HUES64 (cell line): Measurements from ENCODE around the gene RASAL1.

Source experiments
- H3K27ac ChIP-seq: 2 replicates; pipeline ENCODE4 v1.7.0; 2013; ENCODE audit warnings: low read depth, low read length, inconsistent platforms
- H3K27me3 ChIP-seq: 2 replicates; pipeline ENCODE4 v1.6.1; 2013; ENCODE audit warnings: mild to moderate bottlenecking, low read length; ENCODE audit not compliant: insufficient read depth
- H3K36me3 ChIP-seq: 2 replicates; pipeline ENCODE4 v1.6.1; 2013; ENCODE audit warnings: mild to moderate bottlenecking, low read length; ENCODE audit not compliant: insufficient read depth
- H3K4me1 ChIP-seq: 2 replicates; pipeline ENCODE4 v1.6.1; 2013; ENCODE audit warnings: mild to moderate bottlenecking, low read length, moderate library complexity; ENCODE audit not compliant: insufficient read depth
- H3K4me3 ChIP-seq: 2 replicates; pipeline ENCODE4 v1.5.1; 2013; ENCODE audit warnings: mild to moderate bottlenecking, low read length, moderate library complexity
- H3K9ac ChIP-seq: 2 replicates; pipeline ENCODE4 v1.6.1; 2013; ENCODE audit warnings: mild to moderate bottlenecking, low read depth, low read length
- H3K9me3 ChIP-seq: 2 replicates; pipeline ENCODE4 v1.6.1; 2013; ENCODE audit warnings: low read depth, low read length; ENCODE audit not compliant: insufficient read depth
- WGBS: fragments of 150-250, 120-280 bp; methylation state at CpG from one replicate; pipeline ENCODE4 v1.1.7; 2013; ENCODE audit warnings: missing lambda C conversion rate; 5-methylcytosine and 5-hydroxymethylcytosine counted together

The RASAL1 gene

GRCh38 chr12:113172185-113172584 is 36.6 kb upstream of the RASAL1 start:
- peaks cover 92% of the 10 kb centered on the region for H3K36me3 ChIP-seq
- H3K4me1 ChIP-seq = no peaks in the 10 kb centered on the region
- H3K27ac ChIP-seq = no peak overlapping the region
- H3K4me3 ChIP-seq = no peak overlapping the region
- no peaks in the 10 kb centered on the region for H3K9me3 ChIP-seq
- no peaks in the 10 kb centered on the region for H3K27me3 ChIP-seq
- H3K9ac ChIP-seq = no peak overlapping the region
- 96% methylated on average over 20 of the region's 20 CpGs for WGBS

- WGBS = 97% methylated on average over 9 of the region's 9 CpGs
- H3K9me3 ChIP-seq = no peaks in the 10 kb centered on the region
- no peak overlapping the region for H3K4me3 ChIP-seq
- peaks cover 92% of the 10 kb centered on the region for H3K36me3 ChIP-seq
- no peaks in the 10 kb centered on the region for H3K27me3 ChIP-seq
- H3K9ac ChIP-seq = no peak overlapping the region
- H3K27ac ChIP-seq = no peak overlapping the region
- H3K4me1 ChIP-seq = no peaks in the 10 kb centered on the region
These were observed 36.0 kb upstream of the RASAL1 start for GRCh38 chr12:113171543-113171942.

- Histone ChIP-seq H3K4me1 (no peaks in the 10 kb centered on the region), H3K9ac (no peak overlapping the region), H3K9me3 (no peaks in the 10 kb centered on the region), H3K27ac (no peak overlapping the region), H3K27me3 (no peaks in the 10 kb centered on the region), H3K4me3 (no peak overlapping the region), H3K36me3 (peaks cover 92% of the 10 kb centered on the region)
- 97% methylated on average over 4 of the region's 4 CpGs for WGBS
These were observed 35.4 kb upstream of the RASAL1 start for GRCh38 chr12:113170926-113171325.

GRCh38 chr12:113170457-113170856 is 34.9 kb upstream of the RASAL1 start:
- Histone ChIP-seq H3K4me1 (no peaks in the 10 kb centered on the region), H3K9ac (no peak overlapping the region), H3K36me3 (peaks cover 96% of the 10 kb centered on the region), H3K27me3 (no peaks in the 10 kb centered on the region), H3K9me3 (no peaks in the 10 kb centered on the region), H3K27ac (no peak overlapping the region), H3K4me3 (no peak overlapping the region)
- 98% methylated on average over 3 of the region's 5 CpGs for WGBS

- H3K4me1 ChIP-seq = no peaks in the 10 kb centered on the region
- H3K9me3 ChIP-seq = no peaks in the 10 kb centered on the region
- H3K4me3 ChIP-seq = no peak overlapping the region
- no peaks in the 10 kb centered on the region for H3K27me3 ChIP-seq
- H3K36me3 ChIP-seq = peaks cover 98% of the 10 kb centered on the region
- H3K9ac ChIP-seq = no peak overlapping the region
- no peak overlapping the region for H3K27ac ChIP-seq
- whole genome bisulfite sequencing = 95% methylated on average over 13 of the region's 13 CpGs
These were observed 34.1 kb upstream of the RASAL1 start for GRCh38 chr12:113169697-113170096.

GRCh38 chr12:113167868-113168267 is 32.3 kb upstream of the RASAL1 start:
- Histone ChIP-seq H3K36me3 (peaks cover 91% of the 10 kb centered on the region), H3K9ac (no peak overlapping the region), H3K4me3 (no peak overlapping the region), H3K4me1 (no peaks in the 10 kb centered on the region), H3K27ac (no peak overlapping the region), H3K9me3 (no peaks in the 10 kb centered on the region), H3K27me3 (no peaks in the 10 kb centered on the region)
- 94% methylated on average over 10 of the region's 10 CpGs for WGBS

- Histone ChIP-seq H3K4me1 (peaks cover 11% of the 10 kb centered on the region), H3K27ac (no peak overlapping the region), H3K27me3 (no peaks in the 10 kb centered on the region), H3K36me3 (peaks cover 81% of the 10 kb centered on the region), H3K4me3 (no peak overlapping the region), H3K9me3 (no peaks in the 10 kb centered on the region), H3K9ac (no peak overlapping the region)
- WGBS = 91% methylated on average over 32 of the region's 32 CpGs
These were observed 30.2 kb upstream of the RASAL1 start for GRCh38 chr12:113165521-113166450.

- H3K4me1 ChIP-seq = peaks cover 11% of the 10 kb centered on the region
- H3K27me3 ChIP-seq = no peaks in the 10 kb centered on the region
- H3K4me3 ChIP-seq = no peak overlapping the region
- WGBS = 96% methylated on average over 13 of the region's 13 CpGs
- no peak overlapping the region for H3K9ac ChIP-seq
- no peak overlapping the region for H3K27ac ChIP-seq
- H3K9me3 ChIP-seq = no peaks in the 10 kb centered on the region
- peaks cover 81% of the 10 kb centered on the region for H3K36me3 ChIP-seq
These were observed 28.5 kb upstream of the RASAL1 start for GRCh38 chr12:113164014-113164413.

- 81% methylated on average over 11 of the region's 12 CpGs for WGBS
- Histone ChIP-seq H3K4me1 (peaks cover 11% of the 10 kb centered on the region), H3K9me3 (no peaks in the 10 kb centered on the region), H3K4me3 (no peak overlapping the region), H3K27ac (no peak overlapping the region; the same call in 1 of the 2 replicates), H3K27me3 (no peaks in the 10 kb centered on the region), H3K36me3 (peaks cover 81% of the 10 kb centered on the region), H3K9ac (no peak overlapping the region)
These were observed 27.4 kb upstream of the RASAL1 start for GRCh38 chr12:113163030-113163360.

GRCh38 chr12:113162102-113163029 is 26.8 kb upstream of the RASAL1 start:
- Histone ChIP-seq H3K27ac (peak overlapping the region; percentile 45), H3K9me3 (no peaks in the 10 kb centered on the region), H3K4me3 (no peak overlapping the region; the same call in 1 of the 2 replicates), H3K36me3 (peaks cover 79% of the 10 kb centered on the region), H3K27me3 (no peaks in the 10 kb centered on the region), H3K9ac (no peak overlapping the region), H3K4me1 (peaks cover 11% of the 10 kb centered on the region)
- WGBS = 76% methylated on average over 25 of the region's 25 CpGs

- Histone ChIP-seq H3K4me1 (peaks cover 11% of the 10 kb centered on the region), H3K4me3 (no peak overlapping the region; the same call in 1 of the 2 replicates), H3K36me3 (peaks cover 74% of the 10 kb centered on the region), H3K9me3 (no peaks in the 10 kb centered on the region), H3K27ac (peak overlapping the region; percentile 45; the same call in 1 of the 2 replicates), H3K27me3 (no peaks in the 10 kb centered on the region), H3K9ac (no peak overlapping the region)
- WGBS = 17% methylated on average over 21 of the region's 26 CpGs
These were observed 26.0 kb upstream of the RASAL1 start for GRCh38 chr12:113161415-113162016.
